ENCODE measurements around the gene TBC1D3C.
"Not testable (repeated sequence)": the region's sequence is repeated elsewhere in the genome, so short reads cannot be mapped to it uniquely, and the experiment has no call there.

TBC1D3C gene

GRCh38 chr17:38068534-38068933 is at the start of gene TBC1D3C:
Gene TBC1D3C, minus strand, starts transcription at chr17:38068634. Its CDS starts 1,568 bp downstream, at chr17:38067066.
- CTCF ChIA-PET; H3K4me3 ChIP-seq (ENCODE audit: low read depth, low read length); DNase-seq (ENCODE audit: low read depth, low spot score); POLR2A ChIA-PET: not testable (repeated sequence)

DNA sequence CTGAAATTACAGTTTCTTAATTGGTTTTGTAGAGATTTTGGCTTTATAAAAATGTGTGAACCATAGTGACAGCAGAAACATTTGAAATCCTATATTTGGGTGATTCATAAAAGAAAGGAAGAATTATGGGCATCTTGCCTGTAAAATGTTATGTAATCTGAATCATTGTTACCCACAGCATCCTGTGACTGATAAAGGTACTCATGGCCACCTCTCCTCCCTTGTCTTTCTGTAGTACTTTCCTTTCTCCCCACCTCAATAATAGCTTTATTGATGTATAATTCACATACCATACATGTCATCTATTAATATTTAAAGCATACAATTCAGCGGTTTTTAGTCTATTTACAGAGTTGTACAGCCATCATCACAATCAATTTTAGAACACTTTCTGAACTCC is 30.8 kb upstream of the TBC1D3C start:
- DNase-seq (ENCODE audit: low read depth, low spot score); POLR2A ChIA-PET; CTCF ChIA-PET; H3K4me3 ChIP-seq (ENCODE audit: low read depth, low read length): not testable (repeated sequence)

- DNase-seq (ENCODE audit: low read depth, low spot score); POLR2A ChIA-PET; CTCF ChIA-PET; H3K4me3 ChIP-seq (ENCODE audit: low read depth, low read length): not testable (repeated sequence)
These were observed 25.7 kb upstream of the TBC1D3C start for GRCh38 chr17:38094059-38094694.

GRCh38 chr17:38088120-38088519 is 19.7 kb upstream of the TBC1D3C start:
- DNase-seq (ENCODE audit: low read depth, low spot score); CTCF ChIA-PET; POLR2A ChIA-PET; H3K4me3 ChIP-seq (ENCODE audit: low read depth, low read length): not testable (repeated sequence)

DNA sequence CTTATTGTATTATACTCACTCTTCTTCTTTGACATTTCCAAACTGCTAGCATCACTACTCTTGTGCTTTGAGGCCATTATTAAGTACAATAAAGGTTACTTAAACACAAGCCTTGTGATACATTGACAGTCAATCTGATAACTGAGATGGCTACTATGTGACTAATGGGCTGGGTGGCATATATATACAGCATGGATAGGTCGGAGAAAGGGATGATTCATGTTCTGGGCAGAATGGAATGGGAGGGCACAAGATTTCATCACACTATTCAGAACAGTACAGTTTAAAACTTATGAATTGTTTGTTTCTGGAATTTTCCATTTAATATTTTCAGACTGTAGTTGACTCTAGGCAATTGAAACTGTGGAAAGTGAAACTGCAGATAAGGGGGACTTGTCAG is 18.9 kb upstream of the TBC1D3C start:
- DNase-seq (ENCODE audit: low read depth, low spot score); POLR2A ChIA-PET; H3K4me3 ChIP-seq (ENCODE audit: low read depth, low read length); CTCF ChIA-PET: not testable (repeated sequence)

Measured in AG04449 (cell line).